HG02610 (cell line): ENCODE data around the gene ANKRD63.

Source experiments
- ATAC-seq: cut with Tn5 transposase; IDR thresholded peaks from one replicate; pipeline ENCODE4 v1.9.1; 2021; ENCODE audit warnings: mild to moderate bottlenecking, moderate library complexity; ENCODE audit not compliant: unreplicated experiment

Gene ANKRD63

GRCh38 chr15:40263024-40263754, 19.7 kb downstream of the ANKRD63 start:
- no peak for ATAC-seq

GRCh38 chr15:40259021-40259420, 23.8 kb downstream of the ANKRD63 start:
- ATAC-seq: no peak

DNA sequence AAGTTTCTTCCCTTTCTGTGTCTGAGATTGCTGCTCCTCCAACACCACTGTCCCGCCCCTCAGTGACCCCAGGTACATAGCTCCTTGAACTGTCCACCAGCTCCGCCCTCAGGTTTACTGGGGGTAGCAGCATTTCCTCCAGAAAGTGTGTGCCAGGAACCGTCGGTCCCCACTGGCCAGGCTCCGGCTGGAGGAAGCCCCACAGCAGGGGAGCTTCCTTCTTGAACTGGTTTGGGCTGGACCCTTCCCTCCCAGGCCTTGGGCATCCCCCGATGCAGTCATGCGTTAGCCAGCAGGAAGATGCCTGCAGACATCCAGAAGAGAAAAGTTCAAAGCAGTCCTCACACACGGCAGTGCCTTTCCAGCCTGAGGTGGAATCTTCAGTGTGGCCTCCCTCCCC, 24.3 kb downstream of the ANKRD63 start:
- ATAC-seq: no peak

- ATAC-seq: no peak
Observed at GRCh38 chr15:40257656-40258450, 25.0 kb downstream of the ANKRD63 start.

GRCh38 chr15:40256638-40257235, 26.1 kb downstream of the ANKRD63 start:
- no peak for ATAC-seq

DNA sequence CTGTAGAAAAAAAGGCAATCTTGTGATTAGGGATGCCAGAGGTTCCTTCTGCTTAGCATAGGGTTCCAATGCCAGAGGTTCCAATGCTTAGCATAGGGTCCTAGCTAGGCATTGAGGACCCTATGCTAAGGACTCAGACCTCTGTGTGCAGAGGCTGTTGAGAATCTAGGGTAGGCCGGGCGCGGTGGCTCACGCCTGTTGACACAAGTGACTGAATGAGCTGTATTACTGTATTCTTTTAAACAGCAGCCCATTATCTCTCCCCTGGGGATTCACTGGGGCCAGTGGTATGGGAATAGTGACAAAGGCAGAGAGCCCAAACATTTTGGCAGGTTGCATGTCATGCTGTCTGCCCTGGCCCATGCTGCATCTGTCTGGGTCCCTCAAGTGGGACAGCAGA, 27.8 kb downstream of the ANKRD63 start:
- ATAC-seq: no peak

DNA sequence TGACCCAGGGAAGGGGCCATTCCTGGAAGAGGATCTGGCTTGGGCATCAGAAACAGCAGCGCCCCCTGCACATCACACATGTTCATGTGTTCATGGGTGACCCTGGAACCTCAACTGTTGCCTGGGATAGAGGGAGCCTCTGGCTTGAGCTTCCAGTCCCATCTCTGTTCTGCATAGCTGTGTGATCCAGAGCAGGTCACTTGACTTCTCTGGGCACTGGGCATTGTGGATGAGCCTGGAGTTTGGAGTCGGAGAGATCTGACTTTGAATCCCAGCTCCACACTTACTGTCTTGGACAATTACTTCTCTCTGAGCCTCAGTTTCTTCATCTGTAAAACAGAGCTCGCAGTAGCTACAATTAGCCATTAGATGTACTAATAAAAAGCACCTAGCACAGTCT, 28.4 kb downstream of the ANKRD63 start:
- no peak for ATAC-seq

DNA sequence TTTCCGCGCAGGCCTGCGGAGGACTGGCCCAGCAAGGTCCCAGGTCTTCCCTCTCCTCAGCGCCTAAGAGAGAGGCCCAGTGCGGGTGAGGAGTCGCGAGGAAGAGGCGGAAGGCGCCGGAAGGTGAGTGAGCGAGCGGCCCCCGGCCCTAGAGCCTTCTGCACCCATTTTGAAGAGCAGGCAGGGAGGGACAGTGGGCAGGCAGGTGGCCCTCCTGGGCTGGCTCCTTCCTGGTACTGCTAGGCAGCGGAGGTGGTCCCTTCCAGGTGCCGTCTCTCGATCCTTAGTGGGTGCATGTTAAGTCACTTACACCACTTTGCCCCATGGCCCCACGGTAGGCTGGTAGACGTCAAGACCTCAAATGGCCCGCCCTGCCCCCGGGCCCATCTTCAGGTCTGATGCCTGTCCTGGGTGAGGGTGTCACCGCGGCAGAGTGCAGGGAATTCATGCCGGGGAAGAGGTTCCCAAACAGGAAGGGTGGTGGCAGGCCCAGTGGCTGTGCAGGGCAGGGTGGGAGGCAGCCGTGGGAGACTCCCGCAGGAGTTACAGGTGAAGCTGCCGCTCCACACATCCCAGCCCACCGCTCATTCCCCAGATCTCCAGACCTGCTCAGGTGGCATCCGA, 29.6 kb downstream of the ANKRD63 start:
- no peak for ATAC-seq

DNA sequence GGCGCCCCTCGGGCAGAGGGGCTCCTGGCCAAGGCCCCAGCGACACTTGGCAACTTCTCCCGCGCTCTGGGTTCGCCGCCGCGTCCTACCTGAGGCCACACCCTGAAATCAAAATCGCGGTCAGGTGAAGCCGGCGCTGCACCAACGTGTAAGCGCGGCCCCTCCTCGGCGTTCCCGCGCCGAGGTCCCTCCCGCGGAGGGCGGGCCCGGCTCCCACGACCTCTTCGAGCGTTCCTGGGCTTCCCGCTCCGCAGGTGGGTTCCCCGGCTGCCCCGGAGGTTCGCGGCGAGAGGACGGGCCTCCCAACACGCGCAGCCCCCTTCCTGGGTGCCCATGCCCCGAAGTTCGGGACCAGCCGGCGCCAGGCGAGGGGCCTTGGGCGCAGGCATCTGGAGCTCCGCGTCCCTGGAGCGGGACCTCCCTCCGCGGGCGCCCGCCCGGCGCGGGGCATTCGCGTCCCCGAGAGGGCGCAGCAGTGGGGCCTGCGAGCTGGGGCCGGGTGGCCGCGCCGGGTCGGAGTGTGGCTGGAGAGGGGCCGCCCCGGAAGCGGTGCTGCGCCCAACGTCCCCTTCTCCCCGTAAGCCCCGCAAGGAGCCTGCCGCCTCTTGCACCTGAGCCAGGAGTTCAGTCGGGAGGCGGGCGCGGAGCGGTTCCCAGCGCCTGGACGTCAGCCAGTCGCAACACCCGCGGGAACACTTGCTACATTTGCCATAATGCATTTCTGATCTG, 30.3 kb downstream of the ANKRD63 start:
- ATAC-seq: no peak

- no peak for ATAC-seq
Observed at GRCh38 chr15:40252141-40252437, 30.8 kb downstream of the ANKRD63 start.

GRCh38 chr15:40251486-40252140, 31.3 kb downstream of the ANKRD63 start:
- no peak for ATAC-seq

GRCh38 chr15:40250771-40251483, 31.9 kb downstream of the ANKRD63 start:
- ATAC-seq: no peak

GRCh38 chr15:40250304-40250656, 32.6 kb downstream of the ANKRD63 start:
- ATAC-seq: no peak

DNA sequence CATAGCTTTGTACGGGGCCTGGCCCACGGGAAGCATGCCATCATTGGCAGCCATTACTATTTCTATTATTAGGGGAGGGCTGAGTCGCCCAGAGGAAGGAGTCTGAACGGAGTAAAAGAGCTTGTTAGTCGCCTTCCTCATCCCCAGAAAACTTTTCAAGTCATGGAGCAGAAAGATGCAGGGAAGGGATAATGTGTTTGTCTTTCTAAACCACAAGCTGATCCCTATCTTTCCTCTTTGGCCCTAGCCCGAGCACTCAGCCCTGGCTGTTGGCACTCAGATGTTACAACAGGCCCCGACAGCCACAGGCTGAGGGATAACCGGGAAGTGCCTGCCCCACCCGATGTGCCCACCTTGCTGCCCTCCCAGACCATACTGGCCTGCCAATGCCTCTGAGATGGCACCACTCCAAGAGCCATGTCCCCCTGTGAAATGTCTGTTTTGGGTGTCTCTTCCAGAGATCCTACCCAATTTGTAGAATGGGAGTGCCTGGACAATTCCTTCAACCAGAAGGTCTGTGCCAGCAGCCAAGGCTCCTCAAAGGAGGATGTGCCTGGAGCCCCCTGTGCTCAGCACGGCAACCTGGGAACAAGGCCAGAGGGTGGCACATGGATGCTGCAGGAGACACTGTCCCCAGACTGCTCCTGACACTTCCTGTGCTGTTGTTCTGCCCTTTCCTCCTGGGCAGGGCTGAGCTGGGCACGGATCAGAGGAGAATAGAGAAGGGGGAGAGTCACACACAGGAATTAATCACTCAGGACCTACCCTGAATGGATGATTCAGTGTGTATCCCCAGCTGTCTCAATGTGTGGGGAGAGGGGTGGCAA, 33.2 kb downstream of the ANKRD63 start:
- no peak for ATAC-seq

- no peak for ATAC-seq
Observed at GRCh38 chr15:40248006-40248783, 34.7 kb downstream of the ANKRD63 start.

- ATAC-seq: no peak
Observed at GRCh38 chr15:40247406-40247971, 35.4 kb downstream of the ANKRD63 start.

DNA sequence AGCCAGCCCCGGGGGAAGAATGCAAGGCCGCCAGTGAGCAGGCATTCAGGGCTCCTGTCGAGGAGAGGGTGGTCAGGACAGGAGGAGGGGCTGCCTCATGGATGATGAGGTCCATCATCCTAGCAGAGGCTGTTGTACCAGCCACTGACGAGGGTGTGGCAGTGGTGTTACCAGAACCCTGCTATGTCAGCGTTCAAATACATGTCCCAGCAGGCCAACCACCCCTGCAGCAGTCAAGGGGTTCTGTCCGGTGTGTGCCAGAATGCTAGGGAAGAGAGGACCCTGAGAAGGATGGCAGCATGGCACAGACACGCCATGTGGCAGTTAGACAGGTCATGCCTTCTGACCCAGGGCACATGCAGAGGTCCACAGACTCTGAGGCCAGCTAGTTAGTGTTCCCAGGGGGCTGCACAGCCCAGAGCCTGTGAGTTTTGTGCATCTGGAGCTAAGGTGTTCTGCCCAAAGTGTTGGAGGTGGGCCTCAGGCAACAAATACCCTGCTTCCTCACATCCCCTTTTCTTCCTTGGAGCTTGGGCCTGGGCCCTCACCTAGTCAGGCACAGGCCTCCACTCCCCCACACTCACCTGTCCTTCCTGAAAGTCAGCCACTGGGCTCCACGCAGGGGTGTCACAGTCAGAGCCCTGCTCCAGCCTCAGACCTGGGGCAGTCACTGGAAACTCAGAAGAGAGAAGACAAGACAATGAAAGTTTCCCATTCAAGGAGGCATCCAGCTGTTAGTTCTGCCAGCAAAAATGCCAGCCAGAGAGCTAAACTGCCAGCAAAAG, 36.2 kb downstream of the ANKRD63 start:
- ATAC-seq: no peak
